HT1080 (cell line): ENCODE data around the gene CAT. TPM values are rescaled to one million over a fixed set of nuclear protein-coding genes. Genes with fewer than 3 reads are reported as not detected.
A peak's percentile ranks its signal among the peaks of the same experiment; 100 is the strongest.

ENCODE experiments used
- DNase-seq: peaks from one replicate; pipeline ENCODE4 v3.0.0-alpha.2; 2015; ENCODE audit warnings: low read depth
- polyA plus RNA-seq, 2 experiments: library from polyadenylated mRNA; depleted of rRNA; stranded (reverse); fragments of >200 nt; gene quantifications; 2 replicates each; pipeline ENCODE4 v1.2.3, GENCODE V29; 2015
- total RNA-seq: library from RNA; depleted of rRNA; stranded (reverse); fragments of >200 nt; shearing (Covaris generic); gene quantifications from 2 replicates; pipeline ENCODE4 v1.2.3, GENCODE V29; 2014; rRNA removed

CAT gene
- 29.8 and 34.1 TPM in 2 replicates for total RNA-seq
- polyA plus RNA-seq (2015; cell fraction: cytosol; rRNA removed) = 31.9 and 33.4 TPM in 2 replicates
- polyA plus RNA-seq (2015; cell fraction: nucleus; rRNA removed) = 57.0 and 59.5 TPM in 2 replicates

GRCh38 chr11:34438529-34439507 is at the start of gene CAT:
Gene CAT (plus strand): TSS chr11:34438934. CDS start chr11:34439014, 80 bp downstream.
- DNase-seq = peak; percentile 96

- DNase-seq = no peak
These were observed 43.9 kb upstream of the CAT start for GRCh38 chr11:34394771-34395300.

DNA sequence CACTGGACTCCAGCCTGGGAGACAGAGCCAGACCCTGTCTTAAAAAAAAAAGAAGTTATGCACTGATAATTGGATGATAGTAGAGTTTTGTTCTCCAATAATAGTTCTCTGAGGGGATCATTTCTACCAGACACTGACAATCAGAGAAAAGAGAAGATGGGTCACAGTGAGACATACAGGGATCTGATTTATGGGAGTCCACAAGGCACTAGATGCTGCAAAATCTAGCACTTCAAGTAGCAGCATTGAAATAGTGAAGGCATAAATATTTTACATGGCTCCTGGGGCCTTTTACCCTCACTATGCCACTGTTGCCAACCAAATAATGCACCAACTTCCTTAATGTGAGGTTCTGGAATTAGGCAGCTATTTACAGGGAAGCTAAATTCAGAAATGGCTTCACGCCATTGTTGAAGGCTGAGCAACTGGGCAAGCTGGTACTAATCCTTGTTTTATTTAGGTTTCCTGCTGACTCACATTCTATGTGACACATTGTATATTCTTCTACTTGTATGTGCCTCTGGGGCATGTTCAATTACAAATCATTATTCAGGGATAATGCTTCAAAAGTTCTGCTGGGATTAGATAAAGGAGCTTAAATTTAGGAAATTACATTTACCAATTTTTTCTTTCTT is 42.7 kb upstream of the CAT start:
- DNase-seq = peak; percentile 64

DNA sequence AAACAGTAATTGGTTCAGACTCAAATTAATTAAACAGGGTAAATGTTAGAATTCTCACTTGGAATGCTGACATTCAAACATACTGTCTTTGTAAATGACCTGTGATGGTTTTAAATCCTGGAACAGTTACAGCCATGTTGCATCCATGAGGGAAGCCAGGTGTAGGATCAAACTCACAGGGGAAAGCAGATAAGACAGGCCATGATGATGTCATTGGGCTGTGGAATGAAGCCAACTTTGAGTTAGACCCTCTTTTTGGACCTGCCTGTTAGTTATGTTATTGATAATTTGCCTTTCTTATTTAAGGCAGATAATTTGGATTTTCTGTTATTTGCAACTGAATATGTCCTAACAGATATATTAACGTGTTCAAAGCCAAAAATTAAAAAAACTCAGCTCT is 41.6 kb upstream of the CAT start:
- DNase-seq = no peak

- no peak for DNase-seq
These were observed 40.9 kb upstream of the CAT start for GRCh38 chr11:34397811-34398210.

GRCh38 chr11:34403431-34403830 is 35.3 kb upstream of the CAT start:
- no peak for DNase-seq

- no peak for DNase-seq
These were observed 34.5 kb upstream of the CAT start for GRCh38 chr11:34404280-34404679.

- DNase-seq = peak; percentile 40
These were observed 33.5 kb upstream of the CAT start for GRCh38 chr11:34405079-34405858.

DNA sequence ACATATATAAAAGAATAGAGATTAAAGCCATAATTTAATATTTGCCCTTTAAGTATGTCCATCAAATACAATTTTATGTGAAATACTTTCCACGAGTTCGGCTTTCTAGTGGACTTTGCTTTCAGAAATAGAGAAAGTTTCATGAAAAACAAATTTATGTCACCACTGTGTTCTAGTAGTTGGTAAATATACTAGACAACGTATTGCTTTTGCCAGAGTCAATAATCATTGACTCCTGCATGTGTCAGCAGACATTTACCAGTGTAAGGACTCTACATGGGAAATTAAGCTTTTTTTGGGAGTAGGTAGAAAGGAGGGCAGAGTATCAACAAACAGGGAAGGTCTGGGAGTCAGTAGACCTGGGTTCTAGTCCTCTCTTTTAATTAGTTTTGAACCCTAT is 32.3 kb upstream of the CAT start:
- DNase-seq = no peak

GRCh38 chr11:34407121-34407813 is 31.5 kb upstream of the CAT start:
- DNase-seq = no peak

- no peak for DNase-seq
These were observed 30.1 kb upstream of the CAT start for GRCh38 chr11:34408580-34409172.

DNA sequence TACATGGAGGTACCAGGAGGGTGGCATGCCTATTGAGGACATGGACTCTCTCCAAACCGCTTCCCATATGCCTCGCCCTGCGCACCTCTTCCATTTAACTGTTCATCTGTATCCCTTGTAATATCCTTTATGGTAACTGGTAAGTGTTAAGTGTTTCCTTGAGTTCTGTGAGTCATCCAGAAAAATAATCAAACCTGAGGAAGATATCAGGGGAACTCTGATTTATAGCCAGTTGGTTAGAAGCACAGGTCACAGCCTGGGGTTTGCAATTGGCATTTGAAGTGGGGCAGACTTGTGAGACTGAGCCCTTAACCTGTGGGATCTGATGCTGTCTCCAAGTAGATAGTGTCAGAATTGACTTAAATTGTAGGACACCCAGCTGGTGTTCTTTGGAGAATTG is 27.6 kb upstream of the CAT start:
- DNase-seq = no peak

DNA sequence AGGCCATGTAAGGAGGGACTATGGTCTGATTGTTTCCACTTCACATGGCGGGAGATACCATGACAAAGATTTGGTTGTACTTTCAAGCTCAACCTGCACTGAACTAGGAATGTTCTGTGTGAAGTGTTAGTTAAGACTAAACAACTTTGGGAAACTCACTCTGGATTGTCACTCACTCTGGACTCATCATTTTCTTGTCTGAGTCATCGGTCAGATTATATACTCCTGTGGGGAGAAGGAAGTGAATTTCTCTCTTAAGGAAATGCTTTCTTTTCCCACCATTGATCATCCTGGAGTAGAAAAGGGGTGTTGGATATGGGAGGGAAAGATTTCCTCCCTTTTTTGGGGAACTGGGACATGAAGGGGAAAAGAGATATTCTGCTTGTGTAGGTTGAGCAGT is 26.9 kb upstream of the CAT start:
- DNase-seq = peak; percentile 50

DNA sequence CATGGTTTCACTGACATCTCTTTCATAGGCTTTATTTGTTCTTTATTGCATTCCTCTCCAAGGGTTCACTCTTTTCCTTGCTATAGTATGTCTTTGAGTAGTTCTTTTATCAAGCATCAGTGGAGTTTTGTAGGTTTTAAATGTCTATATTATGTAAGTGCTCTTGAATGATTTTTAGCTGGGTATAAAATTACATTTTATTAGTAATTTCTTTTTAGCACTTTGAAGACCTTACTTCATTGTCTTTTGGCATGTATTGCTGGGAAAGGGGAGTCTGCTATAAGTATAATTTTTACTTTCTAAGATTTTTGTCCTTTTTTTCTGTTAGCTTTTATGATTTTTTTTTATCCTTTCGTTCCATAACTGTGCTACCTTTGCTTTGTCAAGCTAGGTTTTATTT is 25.5 kb upstream of the CAT start:
- DNase-seq = no peak

- DNase-seq = no peak
These were observed 23.2 kb upstream of the CAT start for GRCh38 chr11:34415538-34415937.

GRCh38 chr11:34416088-34416487 is 22.6 kb upstream of the CAT start:
- no peak for DNase-seq

DNA sequence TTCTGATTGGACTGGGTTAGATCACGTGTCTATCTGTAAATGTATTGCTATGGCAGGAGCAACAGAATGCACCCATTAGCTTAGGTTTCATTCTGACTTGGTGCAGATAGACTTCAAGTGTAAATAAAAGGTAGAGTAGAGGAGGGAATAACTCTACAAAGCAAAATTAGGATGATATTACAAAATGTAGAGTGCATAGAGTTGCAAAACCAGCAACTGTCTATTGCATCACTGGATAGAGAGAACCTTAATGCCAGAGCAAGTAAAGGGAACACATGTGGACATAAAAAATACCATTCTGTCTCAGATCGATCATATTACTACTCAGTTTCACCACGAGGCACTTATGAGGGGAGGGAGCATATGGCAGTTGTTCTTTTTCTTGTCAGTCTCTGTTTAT is 22.0 kb upstream of the CAT start:
- DNase-seq = no peak

DNA sequence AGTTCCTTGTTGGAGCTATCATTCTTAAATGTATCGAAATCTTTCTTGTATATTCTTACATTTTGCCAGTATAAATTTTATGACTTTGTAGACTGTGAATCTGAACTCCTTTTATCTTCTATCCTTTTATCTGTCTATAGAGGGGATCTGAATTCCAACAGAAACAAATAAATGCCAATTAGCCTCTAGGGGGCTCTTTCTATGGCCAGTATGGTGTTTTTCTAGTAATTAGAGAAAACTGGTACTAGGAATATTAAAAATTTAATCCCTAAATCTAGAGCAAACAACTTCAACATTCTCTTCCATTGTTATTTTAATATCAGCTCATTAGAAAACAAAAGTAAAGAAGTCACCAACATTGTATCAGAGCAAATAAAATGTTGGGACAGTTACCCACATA is 21.5 kb upstream of the CAT start:
- no peak for DNase-seq

GRCh38 chr11:34419158-34419557 is 19.6 kb upstream of the CAT start:
- DNase-seq = no peak

- no peak for DNase-seq
These were observed 15.4 kb upstream of the CAT start for GRCh38 chr11:34423300-34423699.
